H1 (cell line): ENCODE data around the gene SAMM50. TPM values are rescaled to one million over a fixed set of nuclear protein-coding genes. Genes with fewer than 3 reads are reported as not detected.

Source experiments
- CTCF ChIA-PET: fragments of 300-600 bp; sonication (Branson Sonifier 250); formaldehyde crosslinking; loops from one replicate; lab custom pipeline; 2021; ENCODE audit not compliant: partially characterized antibody; lab: Charles Lee
- POLR2A ChIA-PET: fragments of 300-600 bp; sonication (Branson Sonifier 250); formaldehyde crosslinking; loops from one replicate; lab custom pipeline; 2021; ENCODE audit warnings: inconsistent platforms; ENCODE audit not compliant: partially characterized antibody; lab: Charles Lee
- DNase-seq, 2 experiments: peaks; one replicate each; pipeline versions ENCODE4 v3.0.0 to v3.0.0-alpha.2; 2010 to 2022; ENCODE audit warnings: low spot score in 2 of 2, low read depth in 1 of 2, mixed read lengths in 1 of 2
- FAIRE-seq: peaks from 2 replicates; lab custom pipeline; 2011; peaks lifted over from hg19 to GRCh38; lab: Jason Lieb, UNC
- H2AFZ ChIP-seq: 2 replicates; pipeline ENCODE4 v1.8.1; 2012; ENCODE audit warnings: low read length, inconsistent platforms
- H2AK5ac ChIP-seq: 2 replicates; pipeline ENCODE4 v1.6.1; 2013; ENCODE audit warnings: low read depth, low read length
- H2BK120ac ChIP-seq: replicated peaks from 2 replicates; pipeline ENCODE3; 2013; ENCODE audit warnings: low read depth, low read length, inconsistent platforms
- H2BK12ac ChIP-seq: 2 replicates; pipeline ENCODE4 v1.6.1; 2013; ENCODE audit warnings: low read depth, low read length
- H2BK15ac ChIP-seq: 2 replicates; pipeline ENCODE4 v1.6.1; 2013; ENCODE audit warnings: low read length
- H2BK20ac ChIP-seq: 2 replicates; pipeline ENCODE4 v1.6.1; 2013; ENCODE audit warnings: low read length
- H2BK5ac ChIP-seq: 2 replicates; pipeline ENCODE4 v1.6.1; 2013; ENCODE audit warnings: low read depth, low read length
- H3K14ac ChIP-seq: 2 replicates; pipeline ENCODE4 v1.6.1; 2013; ENCODE audit warnings: inconsistent platforms; ENCODE audit not compliant: insufficient read length
- H3K18ac ChIP-seq: 2 replicates; pipeline ENCODE4 v1.6.1; 2013; ENCODE audit warnings: low read length; ENCODE audit errors: extremely low read depth
- H3K23ac ChIP-seq: 2 replicates; pipeline ENCODE4 v1.6.1; 2013; ENCODE audit warnings: inconsistent platforms; ENCODE audit not compliant: insufficient read length
- H3K23me2 ChIP-seq: 2 replicates; pipeline ENCODE4 v1.6.1; 2013; ENCODE audit warnings: low read depth, low read length
- H3K27ac ChIP-seq: 2 replicates; pipeline ENCODE4 v1.6.1; 2011; ENCODE audit warnings: low read depth, low read length, inconsistent platforms
- H3K27me3 ChIP-seq, 4 experiments: replicated peaks in 1 of 4; 1 replicate in 1 of 4; 2 replicates in 3 of 4; pipeline versions ENCODE4 v1.6.1 to v1.8.1; 2011 to 2013; ENCODE audit warnings: low read length in 3 of 4, mild to moderate bottlenecking in 3 of 4, inconsistent platforms in 2 of 4, mixed read lengths in 2 of 4, moderate library complexity in 1 of 4; ENCODE audit not compliant: control insufficient read depth in 3 of 4, insufficient read depth in 3 of 4; ENCODE audit errors: extremely low read depth in 1 of 4
- H3K36me3 ChIP-seq, 4 experiments: 2 replicates each; pipeline versions ENCODE4 v1.6.1 to v1.8.1; 2011 to 2013; ENCODE audit warnings: mild to moderate bottlenecking in 4 of 4, low read length in 3 of 4, moderate library complexity in 2 of 4, control low read depth in 1 of 4, inconsistent platforms in 1 of 4; ENCODE audit not compliant: insufficient read depth in 4 of 4, control insufficient read depth in 2 of 4
- H3K4ac ChIP-seq: replicated peaks from 2 replicates; pipeline ENCODE3; 2013; ENCODE audit warnings: low read length, low read depth, mixed read lengths, inconsistent platforms; ENCODE audit not compliant: insufficient read length
- H3K4me1 ChIP-seq, 4 experiments: replicated peaks in 1 of 4; 1 replicate in 1 of 4; 2 replicates in 3 of 4; pipeline versions ENCODE4 v1.6.1 to v1.8.1; 2011 to 2013; ENCODE audit warnings: low read length in 3 of 4, inconsistent platforms in 2 of 4, mixed read lengths in 1 of 4; ENCODE audit not compliant: insufficient read depth in 4 of 4, control insufficient read depth in 3 of 4
- H3K4me2 ChIP-seq, 2 experiments: 2 replicates each; pipeline versions ENCODE4 v1.6.1 to v1.8.1; 2011 to 2013; ENCODE audit warnings: low read depth in 2 of 2, low read length in 2 of 2, control low read depth in 1 of 2, inconsistent platforms in 1 of 2, mild to moderate bottlenecking in 1 of 2; ENCODE audit not compliant: insufficient read depth in 1 of 2
- H3K4me3 ChIP-seq, 4 experiments: fragments of 200-600, 300-600 bp in 1 of 4; sonication (generic), shearing (Covaris generic), sonication (Bioruptor Twin) in 1 of 4; 2 replicates each; pipeline versions ENCODE4 v1.5.1 to v1.8.1; 2011 to 2016; ENCODE audit warnings: low read length in 4 of 4, low read depth in 3 of 4, control low read depth in 2 of 4, inconsistent platforms in 2 of 4, mild to moderate bottlenecking in 2 of 4, mixed read lengths in 1 of 4, moderate library complexity in 1 of 4; ENCODE audit not compliant: insufficient read depth in 2 of 4; ENCODE audit errors: extremely low read depth in 1 of 4
- H3K56ac ChIP-seq: replicated peaks from 2 replicates; pipeline ENCODE3; 2013; ENCODE audit warnings: low read depth, mild to moderate bottlenecking, mixed read lengths, low read length, inconsistent platforms; ENCODE audit not compliant: insufficient read length
- H3K79me1 ChIP-seq: 2 replicates; pipeline ENCODE4 v1.6.1; 2013; ENCODE audit warnings: low read depth, low read length, control low read depth
- H3K79me2 ChIP-seq, 2 experiments: 2 replicates each; pipeline versions ENCODE4 v1.6.1 to v1.8.1; 2012 to 2013; ENCODE audit warnings: low read length in 2 of 2, mild to moderate bottlenecking in 2 of 2, inconsistent platforms in 1 of 2; ENCODE audit not compliant: insufficient read depth in 2 of 2, control insufficient read depth in 1 of 2
- H3K9ac ChIP-seq, 4 experiments: replicated peaks in 1 of 4; 1 replicate in 1 of 4; 2 replicates in 3 of 4; pipeline versions ENCODE4 v1.6.1 to v1.8.1; 2011 to 2013; ENCODE audit warnings: low read depth in 3 of 4, low read length in 3 of 4, control low read depth in 2 of 4, mild to moderate bottlenecking in 2 of 4, moderate library complexity in 2 of 4, inconsistent platforms in 1 of 4; ENCODE audit errors: extremely low read depth in 1 of 4
- H3K9me3 ChIP-seq, 2 experiments: 2 replicates each; pipeline versions ENCODE4 v1.6.1 to v1.8.1; 2012 to 2013; ENCODE audit warnings: mild to moderate bottlenecking in 2 of 2, moderate library complexity in 2 of 2, control low read depth in 1 of 2, inconsistent platforms in 1 of 2, low read depth in 1 of 2, low read length in 1 of 2, mixed read lengths in 1 of 2; ENCODE audit not compliant: insufficient read depth in 2 of 2
- H4K20me1 ChIP-seq, 2 experiments: replicated peaks in 1 of 2; 2 replicates each; pipeline versions ENCODE3 to v1.8.1; 2011 to 2013; ENCODE audit warnings: inconsistent platforms in 2 of 2, low read length in 2 of 2, mild to moderate bottlenecking in 1 of 2; ENCODE audit not compliant: insufficient read depth in 2 of 2, control insufficient read depth in 1 of 2
- H4K5ac ChIP-seq: 2 replicates; pipeline ENCODE4 v1.6.1; 2013; ENCODE audit warnings: low read length, low read depth, mixed read lengths, inconsistent platforms; ENCODE audit not compliant: insufficient read length
- H4K8ac ChIP-seq: 2 replicates; pipeline ENCODE4 v1.8.0; 2013; ENCODE audit warnings: mild to moderate bottlenecking, moderate library complexity, low read length, inconsistent platforms; ENCODE audit not compliant: insufficient read depth; ENCODE audit errors: extremely low read depth
- H4K91ac ChIP-seq: replicated peaks from 2 replicates; pipeline ENCODE3; 2013; ENCODE audit warnings: low read length, mixed read lengths, inconsistent platforms; ENCODE audit not compliant: insufficient read length
- CHD1 ChIP-seq: IDR thresholded peaks from 2 replicates; pipeline ENCODE4 v1.6.1; 2012; ENCODE audit warnings: low read depth, low read length, improper control_type of control experiment
- GABPA ChIP-seq: IDR thresholded peaks from 2 replicates; pipeline ENCODE4 v1.6.1; 2011; ENCODE audit warnings: mild to moderate bottlenecking, low read length, moderate library complexity, borderline replicate concordance; ENCODE audit not compliant: insufficient read depth
- JUND ChIP-seq: IDR thresholded peaks from 2 replicates; pipeline ENCODE4 v1.6.1; 2011; ENCODE audit warnings: mild to moderate bottlenecking, improper control_type of control experiment, low read length
- KDM4A ChIP-seq: IDR thresholded peaks from one replicate; pipeline ENCODE4 v1.7.1; 2012; ENCODE audit warnings: low read depth, mild to moderate bottlenecking, moderate library complexity, low read length, inconsistent platforms; ENCODE audit not compliant: severe bottlenecking
- MAFK ChIP-seq: IDR thresholded peaks from 2 replicates; pipeline ENCODE4 v1.6.1; 2012; ENCODE audit warnings: low read depth, mild to moderate bottlenecking, improper control_type of control experiment, low read length
- MAX ChIP-seq: IDR thresholded peaks from 2 replicates; pipeline ENCODE4 v1.6.1; 2012; ENCODE audit warnings: inconsistent platforms
- NRF1 ChIP-seq: IDR thresholded peaks from 2 replicates; pipeline ENCODE4 v1.6.1; 2011; ENCODE audit warnings: mild to moderate bottlenecking, low read depth, low read length, improper control_type of control experiment
- PHF8 ChIP-seq: fragments of 200-600 bp; sonication (generic); conservative IDR thresholded peaks from 2 replicates; pipeline ENCODE4 v1.7.1; 2012; ENCODE audit warnings: low read depth, mild to moderate bottlenecking, inconsistent platforms, low read length, moderate library complexity
- POLR2A ChIP-seq, 2 experiments: IDR thresholded peaks; 1 replicate in 1 of 2; 2 replicates in 1 of 2; pipeline ENCODE4 v1.6.1; 2011; ENCODE audit warnings: low read depth in 2 of 2, low read length in 2 of 2, mild to moderate bottlenecking in 2 of 2; ENCODE audit errors: control extremely low read depth in 1 of 2
- RBBP5 ChIP-seq: IDR thresholded peaks from 2 replicates; pipeline ENCODE4 v1.7.1; 2012; ENCODE audit warnings: low read depth, mild to moderate bottlenecking, inconsistent platforms, low read length, moderate library complexity, borderline replicate concordance
- TEAD4 ChIP-seq: IDR thresholded peaks from 2 replicates; pipeline ENCODE4 v1.6.1; 2012; ENCODE audit warnings: low read depth, low read length, inconsistent platforms, mixed read lengths
- YY1 ChIP-seq: IDR thresholded peaks from 2 replicates; pipeline ENCODE4 v1.6.1; 2011; ENCODE audit warnings: low read depth, mild to moderate bottlenecking, low read length
- WGBS, 2 experiments: shearing (Covaris generic) in 1 of 2; methylation state at CpG; one replicate each; pipeline versions ENCODE4 v1.1.6 to v1.1.7; 2013 to 2015; ENCODE audit warnings: low lambda C conversion rate in 2 of 2, mixed read lengths in 2 of 2, inconsistent platforms in 1 of 2, low coverage in 1 of 2, missing lambda C conversion rate in 1 of 2; ENCODE audit not compliant: insufficient replicate concordance in 2 of 2, insufficient coverage in 1 of 2, insufficient read length in 1 of 2; ENCODE audit errors: extremely low coverage in 1 of 2, missing lambda C conversion rate in 1 of 2; 5-methylcytosine and 5-hydroxymethylcytosine counted together
- polyA plus RNA-seq, 7 experiments: library from polyadenylated mRNA; depleted of rRNA in 3 of 7; stranded (reverse) in 5 of 7; unstranded in 2 of 7; fragments of >200 nt in 5 of 7; fragments of 200-250 nt in 2 of 7; gene quantifications; 1 replicate in 5 of 7; 2 replicates in 1 of 7; 4 replicates in 1 of 7; pipeline versions ENCODE4 v1.2.1 to v1.2.3, GENCODE V29; 2011 to 2013; ENCODE audit warnings: missing spikeins in 2 of 7, mixed read lengths in 2 of 7
- total RNA-seq: library from RNA; stranded (reverse); fragmentation: NEBNext Ultra II Directional; extraction: Animal tissue kit (Norgen Biotek cat#: 25700); gene quantifications from 2 replicates; pipeline ENCODE4 v1.2.1, GENCODE V29; 2021

Gene SAMM50
- total and polyA plus RNA-seq, 2 of the 8 experiments (the other 6 are each of a cell fraction or from before 2014, with no cell fraction given): 45.4 to 70.3 TPM

- Histone ChIP-seq H3K4ac (no peak overlapping the region), H3K23ac (no peak overlapping the region)
- TF ChIP-seq JUND: no peak
- TF ChIP-seq TEAD4: no peak
- peak; percentile 52; the same call in 1 of the 2 replicates for TF ChIP-seq MAX
- TF ChIP-seq MAFK: no peak
- no peak for TF ChIP-seq POLR2A (IDR thresholded peaks at IDR 0.05; ENCODE audit: control extremely low read depth in 1 of 2, low read depth in 2 of 2, low read length in 2 of 2)
- no peak for TF ChIP-seq GABPA
- no peak for TF ChIP-seq CHD1
- no peak for TF ChIP-seq KDM4A
- no peak for TF ChIP-seq NRF1
- TF ChIP-seq YY1: no peak
- no peak for TF ChIP-seq RBBP5
- no peak for TF ChIP-seq PHF8
Measured at GRCh38 chr22:43910178-43910695, 45.0 kb upstream of the SAMM50 start.

More at GRCh38 chr22:43910178-43910695, 45.0 kb upstream of the SAMM50 start:
- H4K5ac ChIP-seq: no peak overlapping the region
- H3K36me3 ChIP-seq: no peaks in the 10 kb centered on the region
- peaks cover 0 to 2% (median 0%) of the 10 kb centered on the region in 4 experiments; a peak in 1 of 7 replicates for H3K4me1 ChIP-seq
- ChIA-PET CTCF (interaction anchor here (1.0 to 21.4 kb wide), 3 partner anchors 13 to 176 kb away, joined by 3 to 226 read pairs (median 10); no protein-coding TSS in a partner anchor), POLR2A (interaction anchor here (1.8 kb wide), 1 partner anchor 12 kb away, joined by 7 read pairs; no protein-coding TSS in a partner anchor)
- DNase-seq (no peak), FAIRE-seq (no peak)
- no peaks in the 10 kb centered on the region for H3K79me2 ChIP-seq
- no peak overlapping the region for H2BK120ac ChIP-seq
- no peak overlapping the region for H2BK5ac ChIP-seq
- peaks cover 0 to under 1% of the 10 kb centered on the region in 2 experiments for H4K20me1 ChIP-seq
- H2BK15ac ChIP-seq: no peak overlapping the region
- no peak overlapping the region for H3K4me3 ChIP-seq
- no peak overlapping the region for H4K8ac ChIP-seq
- peak overlapping the region; percentile 48; the same call in 1 of the 2 replicates for H3K18ac ChIP-seq
- no peaks in the 10 kb centered on the region; a peak in 1 of 7 replicates for H3K27me3 ChIP-seq
- H3K27ac ChIP-seq: no peak overlapping the region
- no peaks in the 10 kb centered on the region; a peak in 1 of 4 replicates for H3K9me3 ChIP-seq
- no peak overlapping the region for H2AFZ ChIP-seq
- H3K4me2 ChIP-seq: no peak overlapping the region
- no peak overlapping the region for H2AK5ac ChIP-seq
- no peaks in the 10 kb centered on the region for H3K79me1 ChIP-seq
- no peak overlapping the region for H2BK12ac ChIP-seq
- H3K23me2 ChIP-seq: peaks cover 2% of the 10 kb centered on the region; the same call in 1 of the 2 replicates
- H2BK20ac ChIP-seq: no peak overlapping the region
- no peak overlapping the region for H3K56ac ChIP-seq
- no peak overlapping the region for H4K91ac ChIP-seq
- WGBS, 2 experiments: 62% methylated on average over 4 of the region's 6 CpGs; no CpG with 5 or more reads in 1 of the 2 experiments
- no peak overlapping the region for H3K14ac ChIP-seq
- H3K9ac ChIP-seq: no peak overlapping the region
